Right lobe of liver (tissue), 4 donors: ENCODE measurements around the gene XRCC3.

Experiments used
- CTCF ChIP-seq, 4 donors: fragments of 200-600 bp in 3 of 4; fragments of 450-650 bp in 1 of 4; IDR thresholded peaks; one replicate each; pipeline versions ENCODE4 v1.5.1 to v1.8.0; 2016 to 2022; ENCODE audit warnings: antibody characterized with exemption in 4 of 4, mild to moderate bottlenecking in 2 of 4
- POLR2A ChIP-seq: fragments of 450-650 bp; IDR thresholded peaks from one replicate; pipeline ENCODE4 v1.6.1; 2017; ENCODE audit warnings: antibody characterized with exemption, mild to moderate bottlenecking
- donor health status: DM: no; HTN: no; CAD: no.
- donor health status: DM: no; HTN: no; CAD: no.
- donor health status: DM: no; HTN: yes; CAD: no.

- no peak for TF ChIP-seq CTCF (IDR thresholded peaks at IDR 0.05)
- TF ChIP-seq POLR2A, result no peak
Observed at GRCh38 chr14:103702497-103703432, 12.5 kb downstream of the XRCC3 start.
